Activated T-helper 2 cell treated with anti-CD3 and anti-CD28 coated beads, Interferon-gamma antibody, Interleukin-2, Interleukin-4, amounts not matched to agents 10 μg/mL and 5 μg/mL and 100 μg/mL, durations not matched to agents 14 hours and 24 hours and 36 hours (primary cell): Measurements from ENCODE around the gene ZBTB40. TPM values are rescaled to one million over a fixed set of nuclear protein-coding genes. Genes with fewer than 3 reads are reported as not detected.

Source experiments
- DNase-seq: peaks from one replicate; pipeline ENCODE4 v3.0.0; 2021; ENCODE audit warnings: low spot score
- H3K27ac Mint-ChIP-seq: one replicate; pipeline ENCODE4 v1.8.0; 2021; ENCODE audit warnings: mixed read lengths
- H3K27me3 Mint-ChIP-seq: one replicate; pipeline ENCODE4 v1.8.0; 2021; ENCODE audit warnings: low read depth, mixed read lengths
- H3K36me3 Mint-ChIP-seq: one replicate; pipeline ENCODE4 v1.8.0; 2021; ENCODE audit warnings: low read depth, mixed read lengths
- H3K4me1 Mint-ChIP-seq: one replicate; pipeline ENCODE4 v1.8.0; 2021; ENCODE audit warnings: low read depth, mixed read lengths
- H3K4me3 Mint-ChIP-seq: one replicate; pipeline ENCODE4 v1.8.0; 2021; ENCODE audit warnings: low read depth, mild to moderate bottlenecking, moderate library complexity, mixed read lengths
- H3K9me3 Mint-ChIP-seq: one replicate; pipeline ENCODE4 v1.8.0; 2021; ENCODE audit warnings: mixed read lengths
- intact Hi-C: fragments of 100-400 bp; cut with micrococcal nuclease; formaldehyde crosslinking; loops from one replicate; pipeline ENCODE4 v1.15.1; 2023
- total RNA-seq: library from RNA; stranded (reverse); gene quantifications from 2 replicates; pipeline ENCODE4 v1.2.3, GENCODE V29; 2022

ZBTB40 gene
- total RNA-seq, 1 donor from 2014 or later = 17.6 TPM

- Mint-ChIP-seq H3K27ac (no peak overlapping the region), H3K36me3 (peaks cover 12% of the 10 kb centered on the region), H3K4me1 (peaks cover 4% of the 10 kb centered on the region), H3K9me3 (peaks cover 9% of the 10 kb centered on the region), H3K4me3 (no peak overlapping the region), H3K27me3 (no peaks in the 10 kb centered on the region)
- intact Hi-C loops = no loop called here
- DNase-seq = no peak
These were observed 13.4 kb downstream of the ZBTB40 start for GRCh38 chr1:22465015-22465565.

DNA sequence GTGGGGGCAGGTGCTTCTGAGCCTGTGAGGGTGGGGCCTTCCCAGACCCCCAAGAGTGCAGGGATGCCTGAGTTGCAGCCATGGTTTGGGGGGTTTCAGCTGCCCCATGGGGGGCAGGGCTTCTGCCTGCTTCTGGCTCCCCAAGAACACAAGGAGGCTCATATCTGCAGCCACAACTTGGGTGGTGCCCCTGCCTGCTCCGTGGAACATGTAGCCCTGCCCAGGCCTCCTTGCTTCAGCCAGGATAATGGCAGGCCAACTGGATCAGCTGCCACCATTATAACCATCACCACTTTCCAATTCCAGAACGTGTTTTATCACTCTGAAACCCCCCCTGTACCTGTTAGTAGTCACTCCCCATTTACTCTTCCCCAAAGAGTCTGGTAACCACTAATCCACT, 14.0 kb downstream of the ZBTB40 start:
- no peak for DNase-seq
- peaks cover 9% of the 10 kb centered on the region for H3K9me3 Mint-ChIP-seq
- no peaks in the 10 kb centered on the region for H3K27me3 Mint-ChIP-seq
- intact Hi-C loops = no loop called here
- no peak overlapping the region for H3K27ac Mint-ChIP-seq
- H3K4me3 Mint-ChIP-seq = no peak overlapping the region
- peaks cover 4% of the 10 kb centered on the region for H3K4me1 Mint-ChIP-seq
- H3K36me3 Mint-ChIP-seq = peaks cover 12% of the 10 kb centered on the region

DNA sequence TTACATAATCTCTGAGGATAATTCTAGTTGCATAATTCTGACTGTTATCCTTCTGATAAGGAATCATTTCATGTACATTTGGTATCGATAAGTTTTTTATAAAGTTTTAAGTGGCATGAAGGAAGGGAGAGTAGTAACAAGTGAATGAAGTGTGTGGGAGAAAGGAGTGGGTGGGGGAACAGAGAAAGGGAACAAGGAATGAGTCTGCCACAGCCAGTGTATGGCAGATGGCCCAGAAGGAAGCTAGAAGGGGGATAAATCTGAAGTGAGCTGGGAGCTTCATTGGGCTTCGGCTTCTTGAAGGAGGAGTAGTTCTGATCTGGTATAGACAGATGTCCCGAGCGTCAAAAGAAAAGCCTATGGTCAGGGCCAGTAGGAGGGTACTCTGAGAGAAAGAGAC, 18.6 kb downstream of the ZBTB40 start:
- Mint-ChIP-seq H3K9me3 (no peaks in the 10 kb centered on the region), H3K27ac (no peak overlapping the region), H3K4me3 (no peak overlapping the region), H3K4me1 (no peaks in the 10 kb centered on the region), H3K27me3 (no peaks in the 10 kb centered on the region), H3K36me3 (peaks cover 3% of the 10 kb centered on the region)
- intact Hi-C loops = no loop called here
- DNase-seq = no peak

DNA sequence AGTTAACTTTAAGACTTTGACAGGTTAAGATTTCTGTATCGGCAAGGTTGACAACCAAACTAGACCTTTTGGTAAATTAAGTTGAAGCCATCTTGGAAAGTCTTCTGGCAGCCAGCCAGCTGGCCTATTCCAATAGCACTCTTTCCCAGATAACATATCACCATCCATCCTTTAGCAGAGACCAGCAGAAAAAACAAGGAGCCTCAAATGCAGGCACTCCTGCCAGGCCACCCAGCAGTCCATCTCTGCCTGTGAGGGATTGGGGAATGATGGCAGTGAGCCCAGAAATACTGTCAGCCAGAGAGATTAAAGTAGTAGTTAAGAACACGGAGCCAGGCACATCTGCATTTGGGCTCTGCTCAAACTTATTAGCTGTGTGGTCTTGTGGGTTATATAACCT, 19.4 kb downstream of the ZBTB40 start:
- no peaks in the 10 kb centered on the region for H3K36me3 Mint-ChIP-seq
- H3K27ac Mint-ChIP-seq = no peak overlapping the region
- H3K4me3 Mint-ChIP-seq = no peak overlapping the region
- DNase-seq = no peak
- intact Hi-C loops = no loop called here
- H3K9me3 Mint-ChIP-seq = no peaks in the 10 kb centered on the region
- no peaks in the 10 kb centered on the region for H3K27me3 Mint-ChIP-seq
- H3K4me1 Mint-ChIP-seq = no peaks in the 10 kb centered on the region

DNA sequence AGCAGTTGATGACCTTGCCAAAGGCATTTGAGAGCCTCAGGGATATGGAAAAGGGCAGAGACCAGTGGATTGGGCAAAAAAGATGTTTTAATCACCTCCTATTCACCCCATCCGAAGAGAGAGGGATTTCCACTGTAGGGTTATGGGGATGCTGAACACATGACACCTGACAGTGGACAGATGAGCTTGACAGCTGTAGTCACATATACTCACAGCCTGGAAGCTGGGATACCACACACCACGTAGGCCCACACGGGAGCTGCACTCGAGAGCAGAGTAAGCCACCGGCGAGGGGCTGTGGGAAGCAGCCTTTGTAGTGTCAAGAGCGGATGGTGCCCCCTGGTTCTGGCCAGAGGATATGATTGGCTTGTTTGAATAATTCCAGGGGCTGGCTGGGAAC, 20.0 kb downstream of the ZBTB40 start:
- H3K4me1 Mint-ChIP-seq = no peaks in the 10 kb centered on the region
- no peak overlapping the region for H3K27ac Mint-ChIP-seq
- H3K27me3 Mint-ChIP-seq = no peaks in the 10 kb centered on the region
- no peak overlapping the region for H3K4me3 Mint-ChIP-seq
- no peaks in the 10 kb centered on the region for H3K9me3 Mint-ChIP-seq
- no peaks in the 10 kb centered on the region for H3K36me3 Mint-ChIP-seq
- no peak for DNase-seq
- intact Hi-C loops = no loop called here

DNA sequence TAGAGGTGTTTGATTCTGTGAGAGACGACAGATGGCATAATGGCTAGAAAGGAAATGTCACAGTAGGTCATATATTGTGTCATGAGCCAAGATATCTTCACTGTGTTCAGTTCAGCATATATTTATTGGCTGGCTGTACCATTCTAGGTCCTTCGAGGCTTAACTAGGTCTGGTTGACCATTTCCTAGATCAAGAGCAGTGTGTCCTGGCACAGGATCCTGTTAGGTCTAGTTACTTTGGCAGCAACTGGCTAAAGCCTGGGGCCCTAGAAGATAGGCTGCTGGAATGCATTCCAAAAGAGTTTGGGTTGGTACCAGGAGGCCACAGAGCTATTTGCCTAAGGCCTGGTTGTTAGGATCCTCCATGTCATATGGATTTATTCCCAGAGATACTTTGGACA, 20.9 kb downstream of the ZBTB40 start:
- no peak for DNase-seq
- no peaks in the 10 kb centered on the region for H3K36me3 Mint-ChIP-seq
- intact Hi-C loops = no loop called here
- H3K4me1 Mint-ChIP-seq = no peaks in the 10 kb centered on the region
- no peak overlapping the region for H3K4me3 Mint-ChIP-seq
- H3K9me3 Mint-ChIP-seq = no peaks in the 10 kb centered on the region
- H3K27ac Mint-ChIP-seq = no peak overlapping the region
- H3K27me3 Mint-ChIP-seq = no peaks in the 10 kb centered on the region

GRCh38 chr1:22473952-22474351, 22.3 kb downstream of the ZBTB40 start:
- intact Hi-C loops = no loop called here
- DNase-seq = no peak
- no peak overlapping the region for H3K27ac Mint-ChIP-seq
- no peak overlapping the region for H3K4me3 Mint-ChIP-seq
- no peaks in the 10 kb centered on the region for H3K27me3 Mint-ChIP-seq
- peaks cover 2% of the 10 kb centered on the region for H3K9me3 Mint-ChIP-seq
- no peaks in the 10 kb centered on the region for H3K4me1 Mint-ChIP-seq
- H3K36me3 Mint-ChIP-seq = no peaks in the 10 kb centered on the region

DNA sequence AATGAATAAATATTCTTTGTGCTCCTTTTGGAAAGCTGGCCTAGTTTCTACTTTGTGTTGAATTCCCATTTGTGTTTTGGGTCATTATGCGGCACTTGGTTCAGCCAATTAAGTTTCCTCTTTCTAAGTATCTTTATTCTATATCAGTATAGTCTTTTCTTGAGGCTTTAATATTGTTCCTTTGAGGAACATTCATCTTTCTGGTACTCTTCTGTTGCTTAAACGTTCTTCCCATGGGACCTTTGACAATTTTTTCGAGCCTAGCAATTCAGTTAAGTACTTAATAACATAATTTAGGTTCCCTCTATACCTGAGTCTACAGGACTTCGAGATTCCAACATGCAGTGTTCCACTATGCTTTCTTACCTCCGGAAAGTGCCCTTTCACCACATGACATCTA, 24.9 kb downstream of the ZBTB40 start:
- no peak overlapping the region for H3K4me3 Mint-ChIP-seq
- H3K36me3 Mint-ChIP-seq = no peaks in the 10 kb centered on the region
- peaks cover 12% of the 10 kb centered on the region for H3K9me3 Mint-ChIP-seq
- intact Hi-C loops = no loop called here
- H3K27ac Mint-ChIP-seq = no peak overlapping the region
- no peaks in the 10 kb centered on the region for H3K27me3 Mint-ChIP-seq
- DNase-seq = no peak
- H3K4me1 Mint-ChIP-seq = no peaks in the 10 kb centered on the region

GRCh38 chr1:22483121-22483520, 31.5 kb downstream of the ZBTB40 start:
- intact Hi-C loops = no loop called here
- no peak overlapping the region for H3K27ac Mint-ChIP-seq
- DNase-seq = no peak
- no peaks in the 10 kb centered on the region for H3K27me3 Mint-ChIP-seq
- peaks cover 27% of the 10 kb centered on the region for H3K36me3 Mint-ChIP-seq
- H3K9me3 Mint-ChIP-seq = peaks cover 46% of the 10 kb centered on the region
- H3K4me3 Mint-ChIP-seq = no peak overlapping the region
- peaks cover 11% of the 10 kb centered on the region for H3K4me1 Mint-ChIP-seq

GRCh38 chr1:22484706-22485345, 33.2 kb downstream of the ZBTB40 start:
- peaks cover 34% of the 10 kb centered on the region for H3K9me3 Mint-ChIP-seq
- no peak overlapping the region for H3K4me3 Mint-ChIP-seq
- intact Hi-C loops = no loop called here

GRCh38 chr1:22485431-22485830, 33.8 kb downstream of the ZBTB40 start:
- peaks cover 34% of the 10 kb centered on the region for H3K9me3 Mint-ChIP-seq
- no peak overlapping the region for H3K4me3 Mint-ChIP-seq
- intact Hi-C loops = no loop called here
- no peak for DNase-seq
- peaks cover 11% of the 10 kb centered on the region for H3K4me1 Mint-ChIP-seq
- no peak overlapping the region for H3K27ac Mint-ChIP-seq
- peaks cover 27% of the 10 kb centered on the region for H3K36me3 Mint-ChIP-seq
- no peaks in the 10 kb centered on the region for H3K27me3 Mint-ChIP-seq

More at GRCh38 chr1:22484706-22485345, 33.2 kb downstream of the ZBTB40 start:
- Mint-ChIP-seq H3K4me1 (peaks cover 11% of the 10 kb centered on the region), H3K36me3 (peaks cover 27% of the 10 kb centered on the region), H3K27me3 (no peaks in the 10 kb centered on the region), H3K27ac (no peak overlapping the region)
- no peak for DNase-seq

DNA sequence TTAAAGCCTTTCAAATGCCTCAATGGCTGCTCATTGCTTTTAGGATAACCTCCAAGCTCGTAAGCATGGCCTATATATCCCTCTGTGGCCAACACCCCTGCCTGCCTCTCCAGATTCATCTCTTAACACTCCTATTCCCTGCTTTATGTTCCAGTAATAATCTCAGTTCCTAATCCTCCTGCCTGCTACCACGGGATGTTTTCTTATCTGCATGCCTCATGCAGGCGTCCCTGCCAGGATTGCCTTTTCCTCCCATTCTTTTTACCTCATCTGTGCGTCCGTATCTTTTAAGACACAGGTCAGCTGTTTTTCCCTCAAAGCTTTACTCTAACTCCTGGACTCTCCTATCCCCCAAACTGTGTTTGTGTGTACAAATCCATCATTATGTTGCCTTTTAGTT, 36.1 kb downstream of the ZBTB40 start:
- Mint-ChIP-seq H3K4me1 (peaks cover 11% of the 10 kb centered on the region), H3K27ac (no peak overlapping the region), H3K27me3 (no peaks in the 10 kb centered on the region), H3K36me3 (peaks cover 28% of the 10 kb centered on the region), H3K9me3 (peaks cover 31% of the 10 kb centered on the region), H3K4me3 (no peak overlapping the region)
- intact Hi-C loops = no loop called here
- no peak for DNase-seq

DNA sequence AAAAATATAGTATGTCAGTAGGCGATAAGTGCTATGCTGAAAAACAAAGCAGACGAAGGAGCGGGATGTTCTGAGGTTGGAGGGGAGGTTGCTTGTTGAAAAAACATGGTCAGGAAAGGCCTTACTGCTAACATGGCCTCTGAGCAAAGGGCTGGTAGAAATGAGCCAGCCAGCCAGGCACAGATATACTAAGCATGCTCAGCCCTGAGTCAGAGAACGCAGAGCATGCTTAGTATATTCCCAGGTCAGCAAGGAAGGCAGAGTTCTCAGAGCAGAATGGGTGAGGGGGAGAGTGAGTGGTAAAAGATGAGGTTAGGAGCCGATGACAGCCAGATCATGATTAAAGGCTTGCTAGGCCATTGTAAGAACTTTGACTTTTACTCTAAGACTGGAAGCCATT, 36.7 kb downstream of the ZBTB40 start:
- Mint-ChIP-seq H3K27me3 (no peaks in the 10 kb centered on the region), H3K4me1 (peaks cover 11% of the 10 kb centered on the region), H3K9me3 (peaks cover 26% of the 10 kb centered on the region), H3K36me3 (peaks cover 27% of the 10 kb centered on the region), H3K27ac (no peak overlapping the region), H3K4me3 (no peak overlapping the region)
- no peak for DNase-seq
- intact Hi-C loops = no loop called here

DNA sequence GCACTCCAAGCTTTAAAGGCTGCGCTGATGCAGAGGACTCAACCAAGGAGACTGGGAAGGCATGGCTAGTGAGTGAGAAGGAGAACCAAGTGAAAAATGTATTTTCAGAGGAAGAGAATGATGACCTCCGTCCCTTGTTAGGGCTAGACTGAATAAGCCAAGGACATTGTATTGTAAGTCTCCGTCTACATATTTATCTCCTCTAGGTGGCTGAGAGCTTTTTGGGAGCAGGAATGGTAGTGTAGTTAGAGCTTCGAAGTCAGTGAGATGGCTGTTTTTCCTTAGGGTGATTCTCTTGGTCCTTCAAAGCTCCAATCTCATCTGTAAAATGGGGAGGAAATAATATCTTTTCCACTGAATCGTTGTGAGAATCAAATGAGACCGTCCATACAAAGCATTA, 37.6 kb downstream of the ZBTB40 start:
- DNase-seq = no peak
- Mint-ChIP-seq H3K27me3 (no peaks in the 10 kb centered on the region), H3K4me1 (peaks cover 11% of the 10 kb centered on the region), H3K9me3 (peaks cover 17% of the 10 kb centered on the region), H3K27ac (no peak overlapping the region), H3K4me3 (no peak overlapping the region), H3K36me3 (peaks cover 24% of the 10 kb centered on the region)
- intact Hi-C loops = no loop called here
